HepG2 (cell line): ENCODE measurements around the gene NUDT2. TPM values are rescaled to one million over a fixed set of nuclear protein-coding genes. Genes with fewer than 3 reads are reported as not detected.
A peak's percentile ranks its signal among the peaks of the same experiment; 100 is the strongest.

Source experiments
- ARID2 ChIP-seq: sonication (generic); formaldehyde crosslinking; IDR thresholded peaks from 2 replicates; pipeline ENCODE4 v1.8.1; 2022; ENCODE audit warnings: mild to moderate bottlenecking, missing genetic modification reagents, borderline replicate concordance
- ARID5B ChIP-seq: IDR thresholded peaks from 2 replicates; pipeline ENCODE4 v1.4.0; 2020; ENCODE audit warnings: mild to moderate bottlenecking, missing genetic modification reagents
- KLF15 ChIP-seq: sonication (generic); formaldehyde crosslinking; IDR thresholded peaks from 2 replicates; pipeline ENCODE4 v1.8.1; 2023; ENCODE audit warnings: borderline replicate concordance, mild to moderate bottlenecking, inconsistent platforms, missing genetic modification reagents, mixed read lengths
- ZNF407 ChIP-seq: sonication (generic); formaldehyde crosslinking; IDR thresholded peaks from one replicate; pipeline ENCODE4 v1.5.1; 2020; ENCODE audit warnings: mild to moderate bottlenecking, missing genetic modification reagents; ENCODE audit errors: not compliant biosample characterization
- ZNF609 ChIP-seq: sonication (generic); formaldehyde crosslinking; IDR thresholded peaks from 2 replicates; pipeline ENCODE4 v1.4.0; 2020; ENCODE audit warnings: mild to moderate bottlenecking, missing genetic modification reagents, borderline replicate concordance
- ZNF704 ChIP-seq: sonication (generic); formaldehyde crosslinking; IDR thresholded peaks from 2 replicates; pipeline ENCODE4 v1.8.1; 2023; ENCODE audit warnings: mild to moderate bottlenecking, inconsistent platforms, moderate library complexity, missing genetic modification reagents, borderline replicate concordance
- polyA plus RNA-seq, 8 experiments: library from polyadenylated mRNA; depleted of rRNA in 3 of 8; stranded (reverse) in 7 of 8; unstranded in 1 of 8; fragments of >200 nt; fragmentation: Illumina TruSeq in 4 of 8; extraction: Trizol in 4 of 8; gene quantifications; 2 replicates each; pipeline versions ENCODE4 v1.2.1 to v1.2.3, GENCODE V29; 2011 to 2016; ENCODE audit warnings: low read depth in 4 of 8, missing spikeins in 1 of 8, mixed read lengths in 1 of 8; ENCODE audit not compliant: insufficient read depth in 1 of 8
- total RNA-seq, 5 experiments: library from RNA; depleted of rRNA; stranded (reverse); fragments of >200 nt; fragmentation: Illumina TruSeq; extraction: Trizol; gene quantifications; 2 replicates each; pipeline ENCODE4 v1.2.3, GENCODE V29; 2016; ENCODE audit warnings: low read depth in 1 of 5

Gene NUDT2
- total and polyA plus RNA-seq, 2 of the 13 experiments (the other 11 are each of a cell fraction or from before 2014, with no cell fraction given) = 19.9 to 24.6 TPM

GRCh38 chr9:34374905-34375552 lies 45.7 kb downstream of the NUDT2 start (continued):
- no peak for TF ChIP-seq ZNF407
- TF ChIP-seq ZNF609 (CRISPR knock-in tag) = peak; percentile 49; the same call in 1 of the 2 replicates
- no peak for TF ChIP-seq ARID2 (CRISPR knock-in tag)
- TF ChIP-seq ZNF704 (CRISPR knock-in tag) = no peak
- peak; percentile 74 for TF ChIP-seq ARID5B (CRISPR knock-in tag)
- no peak for TF ChIP-seq KLF15 (CRISPR knock-in tag)
